B cell (primary cell): ENCODE measurements around the gene MVB12B. TPM values are rescaled to one million over a fixed set of nuclear protein-coding genes. Genes with fewer than 3 reads are reported as not detected.

Experiments
- ATAC-seq: fragments of 200-7000 bp; cut with Tn5 transposase; one replicate; pipeline ENCODE4 v1.10.0; 2021; ENCODE audit warnings: low read depth, mild to moderate bottlenecking, moderate number of reproducible peaks, moderate library complexity
- CTCF ChIA-PET: fragments of 350-600 bp; sonication (Branson Sonifier 250); formaldehyde crosslinking; loops from one replicate; lab custom pipeline; 2021; ENCODE audit warnings: antibody characterized with exemption, inconsistent platforms; lab: Charles Lee
- POLR2A ChIA-PET: fragments of 350-600 bp; sonication (Branson Sonifier 250); formaldehyde crosslinking; loops from one replicate; lab custom pipeline; 2021; ENCODE audit warnings: antibody characterized with exemption; lab: Charles Lee
- DNase-seq: peaks from one replicate; pipeline ENCODE4 v3.0.0; 2013
- H2AFZ ChIP-seq: 2 replicates; pipeline ENCODE4 v1.6.1; 2012; ENCODE audit warnings: mild to moderate bottlenecking, low read depth, low read length; ENCODE audit not compliant: insufficient read depth, poor library complexity, severe bottlenecking
- H3K27ac ChIP-seq, 2 donors: 1 replicate in 1 of 2; 2 replicates in 1 of 2; pipeline ENCODE4 v1.5.1; 2012 to 2013; ENCODE audit warnings: low read length in 2 of 2, mild to moderate bottlenecking in 2 of 2, moderate library complexity in 1 of 2
- H3K27me3 ChIP-seq, 4 experiments: fragments of 200-600 bp in 1 of 4; sonication (generic) in 1 of 4; replicated peaks in 1 of 4; 1 replicate in 2 of 4; 2 replicates in 2 of 4; pipeline versions ENCODE4 v1.6.1 to v1.7.0; 2013 to 2016; ENCODE audit warnings: low read length in 3 of 4, mild to moderate bottlenecking in 2 of 4, mixed read lengths in 1 of 4, moderate library complexity in 1 of 4; ENCODE audit not compliant: insufficient read depth in 4 of 4, control insufficient read depth in 3 of 4; ENCODE audit errors: control extremely low read depth in 1 of 4
- H3K36me3 ChIP-seq, 2 experiments: replicated peaks in 1 of 2; 1 replicate in 1 of 2; 2 replicates in 1 of 2; pipeline versions ENCODE4 v1.6.1 to v1.7.1; 2013; ENCODE audit warnings: low read length in 1 of 2; ENCODE audit not compliant: insufficient read depth in 2 of 2, control insufficient read depth in 1 of 2; ENCODE audit errors: control extremely low read depth in 1 of 2, extremely low read depth in 1 of 2
- H3K4me1 ChIP-seq, 2 donors: fragments of 200-600 bp in 1 of 2; sonication (generic) in 1 of 2; 1 replicate in 1 of 2; 2 replicates in 1 of 2; pipeline versions ENCODE4 v1.5.1 to v1.6.1; 2013 to 2017; ENCODE audit warnings: low read length in 2 of 2; ENCODE audit not compliant: control insufficient read depth in 2 of 2, insufficient read depth in 2 of 2
- H3K4me2 ChIP-seq: replicated peaks from 2 replicates; pipeline ENCODE3; 2012; ENCODE audit warnings: mild to moderate bottlenecking, low read depth, low read length; ENCODE audit not compliant: poor library complexity, severe bottlenecking
- H3K4me3 ChIP-seq, 5 experiments: fragments of 200-600 bp in 1 of 5; sonication (generic) in 1 of 5; 1 replicate in 3 of 5; 2 replicates in 2 of 5; pipeline versions ENCODE4 v1.5.1 to v1.7.0; 2011 to 2016; ENCODE audit warnings: low read length in 4 of 5, mild to moderate bottlenecking in 4 of 5, low read depth in 2 of 5, control low read depth in 1 of 5, moderate library complexity in 1 of 5; ENCODE audit not compliant: insufficient read depth in 1 of 5; ENCODE audit errors: control extremely low read depth in 1 of 5, extremely low read depth in 1 of 5
- H3K79me2 ChIP-seq: fragments of 200-600 bp; sonication (generic); one replicate; pipeline ENCODE4 v1.6.0; 2016; ENCODE audit warnings: low read length; ENCODE audit not compliant: control insufficient read depth, insufficient read depth
- H3K9ac ChIP-seq: fragments of 200-600 bp; sonication (generic); 2 replicates; pipeline ENCODE4 v1.6.1; 2017; ENCODE audit warnings: mild to moderate bottlenecking, low read length, moderate library complexity
- H3K9me3 ChIP-seq, 3 donors: one replicate each; pipeline versions ENCODE4 v1.6.1 to v1.7.1; 2013; ENCODE audit warnings: low read length in 2 of 3; ENCODE audit not compliant: control insufficient read depth in 2 of 3, insufficient read depth in 1 of 3; ENCODE audit errors: control extremely low read depth in 1 of 3
- H4K20me1 ChIP-seq: 2 replicates; pipeline ENCODE4 v1.6.0; 2012; ENCODE audit warnings: mild to moderate bottlenecking, low read length; ENCODE audit not compliant: insufficient read depth, control insufficient read depth, poor library complexity, severe bottlenecking
- H3K27ac Mint-ChIP-seq: one replicate; pipeline ENCODE4 v1.8.0; 2021; ENCODE audit warnings: mixed read lengths
- H3K27me3 Mint-ChIP-seq: one replicate; pipeline ENCODE4 v1.8.0; 2021; ENCODE audit warnings: mixed read lengths
- H3K4me1 Mint-ChIP-seq: one replicate; pipeline ENCODE4 v1.8.0; 2021; ENCODE audit warnings: mixed read lengths
- H3K4me3 Mint-ChIP-seq: one replicate; pipeline ENCODE4 v1.8.0; 2021; ENCODE audit warnings: mixed read lengths
- H3K9me3 Mint-ChIP-seq: one replicate; pipeline ENCODE4 v1.8.0; 2022; ENCODE audit warnings: mixed read lengths; ENCODE audit not compliant: insufficient read depth
- CTCF ChIP-seq: fragments of 200-600 bp; IDR thresholded peaks from one replicate; pipeline ENCODE4 v1.8.0; 2022; ENCODE audit warnings: antibody characterized with exemption, mild to moderate bottlenecking
- EZH2 ChIP-seq: IDR thresholded peaks from 2 replicates; pipeline ENCODE4 v1.6.1; 2012; ENCODE audit warnings: borderline replicate concordance, low read depth, mild to moderate bottlenecking, moderate library complexity, low read length; ENCODE audit not compliant: insufficient read depth, poor library complexity, severe bottlenecking
- WGBS: methylation state at CpG from one replicate; pipeline ENCODE4 v1.1.5; 2013; ENCODE audit warnings: missing lambda C conversion rate; ENCODE audit not compliant: insufficient coverage; 5-methylcytosine and 5-hydroxymethylcytosine counted together
- intact Hi-C: fragments of 100-400 bp; cut with micrococcal nuclease; formaldehyde crosslinking; loops from one replicate; pipeline ENCODE4 v1.10.0; 2022
- polyA plus RNA-seq: library from polyadenylated mRNA; depleted of rRNA; stranded (reverse); fragments of >200 nt; gene quantifications from 2 replicates; pipeline ENCODE4 v1.2.3, GENCODE V29; 2012
- total RNA-seq, 2 donors: library from RNA; stranded (reverse); fragments of 120-200 nt in 1 of 2; gene quantifications; 1 replicate in 1 of 2; 2 replicates in 1 of 2; pipeline versions ENCODE4 v1.2.3 to v1.2.4, GENCODE V29; 2013 to 2022

MVB12B gene
- total and polyA plus RNA-seq, 2 donors (not counting 1 experiment from before 2014, with no cell fraction given): 1.2 to 9.8 TPM

DNA sequence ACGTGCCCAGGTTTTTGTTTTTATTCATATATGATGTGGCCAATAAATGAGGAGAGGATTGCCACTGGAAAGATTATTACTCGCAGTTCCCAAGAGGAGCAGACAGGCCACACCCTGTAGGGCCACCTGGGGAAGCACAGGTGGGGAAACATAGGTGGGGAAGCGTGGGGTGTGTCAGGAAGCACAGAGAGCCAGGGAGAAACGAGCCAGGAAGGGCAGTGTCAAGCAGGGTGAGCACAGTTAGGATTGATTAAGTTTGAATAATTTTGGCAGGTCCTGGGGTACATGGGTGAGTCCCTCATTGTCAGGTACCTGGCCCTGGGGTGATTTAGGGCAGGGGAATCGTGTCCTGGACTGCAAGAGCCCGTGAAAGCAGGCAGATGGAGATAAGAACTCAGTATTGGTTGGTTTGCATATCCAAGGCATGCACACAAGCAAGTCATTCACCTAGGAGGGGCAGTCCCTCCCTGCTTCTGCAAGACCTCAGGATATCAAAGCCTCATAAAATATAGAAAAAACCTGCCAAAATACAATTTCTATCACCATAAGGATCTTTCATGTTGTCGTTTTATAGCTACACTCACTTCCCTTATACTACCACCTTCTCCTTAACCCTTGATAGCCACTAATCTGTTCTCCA, 22.4 kb downstream of the MVB12B start:
- Mint-ChIP-seq H3K27me3 (peaks cover 26% of the 10 kb centered on the region), H3K4me3 (no peak overlapping the region), H3K4me1 (peaks cover 33% of the 10 kb centered on the region), H3K27ac (peak overlapping the region; percentile 12), H3K9me3 (peaks cover 3% of the 10 kb centered on the region)
- Histone ChIP-seq H2AFZ (no peak overlapping the region), H3K36me3 (no peaks in the 10 kb centered on the region), H3K4me2 (peak overlapping the region; percentile 16), H3K27me3 (no peaks in the 10 kb centered on the region), H3K9me3 (peaks cover 0 to 10% (median 6%) of the 10 kb centered on the region in 3 donors), H3K4me3 (no peak overlapping the region), H4K20me1 (no peaks in the 10 kb centered on the region), H3K79me2 (no peaks in the 10 kb centered on the region), H3K4me1 (peaks cover 27 to 31% of the 10 kb centered on the region in 2 donors), H3K27ac (no peak overlapping the region), H3K9ac (no peak overlapping the region)
- 58% methylated on average over 4 of the region's 7 CpGs for WGBS
- no peak for ATAC-seq
- POLR2A ChIA-PET: no interaction called here
- intact Hi-C loops: no loop called here
- TF ChIP-seq EZH2: no peak
- TF ChIP-seq CTCF: no peak
- CTCF ChIA-PET: no interaction called here
- DNase-seq: no peak

- CTCF ChIA-PET: interaction anchor here (1.0 to 1.5 kb wide), 2 partner anchors 136 to 146 kb away, joined by 3 read pairs; no protein-coding TSS in a partner anchor
- H3K79me2 ChIP-seq: no peaks in the 10 kb centered on the region
These were observed 28.5 kb downstream of the MVB12B start for GRCh38 chr9:126354887-126355770.

More at GRCh38 chr9:126354887-126355770, 28.5 kb downstream of the MVB12B start:
- H3K9me3 Mint-ChIP-seq: peaks cover 6% of the 10 kb centered on the region
- Histone ChIP-seq H3K9me3 (peaks cover 0 to 10% (median 6%) of the 10 kb centered on the region in 3 donors), H3K36me3 (no peaks in the 10 kb centered on the region), H3K9ac (no peak overlapping the region), H3K4me2 (no peak overlapping the region), H3K27ac (no peak overlapping the region), H3K27me3 (no peaks in the 10 kb centered on the region), H3K4me3 (no peak overlapping the region), H3K4me1 (no peaks in the 10 kb centered on the region), H2AFZ (no peak overlapping the region), H4K20me1 (no peaks in the 10 kb centered on the region)
- no peak overlapping the region for H3K4me3 Mint-ChIP-seq
- intact Hi-C loops: no loop called here
- 82% methylated on average over 4 of the region's 12 CpGs for WGBS
- no peaks in the 10 kb centered on the region for H3K4me1 Mint-ChIP-seq
- H3K27ac Mint-ChIP-seq: no peak overlapping the region
- no peak for TF ChIP-seq EZH2
- no peak for TF ChIP-seq CTCF
- no peak for DNase-seq
- no peak for ATAC-seq
- POLR2A ChIA-PET: no interaction called here
- H3K27me3 Mint-ChIP-seq: no peaks in the 10 kb centered on the region
